PC-9 (cell line): ENCODE data around the gene SCN8A.

ENCODE experiments used
- CTCF ChIP-seq: fragments of 200-600 bp; sonication (generic); conservative IDR thresholded peaks from 2 replicates; pipeline ENCODE4 v1.6.1; 2017; ENCODE audit warnings: mixed run types, antibody characterized with exemption, mild to moderate bottlenecking, moderate library complexity
- EZH2 ChIP-seq: fragments of 200-600 bp; sonication (generic); IDR thresholded peaks from 2 replicates; pipeline ENCODE4 v1.8.0; 2017; ENCODE audit warnings: antibody characterized with exemption, low read depth

GRCh38 chr12:51818086-51818485 lies 227.1 kb downstream of the SCN8A start:
- TF ChIP-seq CTCF (no peak), EZH2 (no peak)
